HEK293 (cell line): Measurements from ENCODE around the gene AKNA.

ENCODE experiments used
- CTCF ChIA-PET: fragments of 350-600 bp; formaldehyde crosslinking; extraction: SDS; loops from one replicate; lab custom pipeline; 2021; ENCODE audit warnings: antibody characterized with exemption; lab: Yijun Ruan, JAX
- POLR2A ChIA-PET: fragments of 300-600 bp; formaldehyde crosslinking; extraction: SDS; loops from one replicate; lab custom pipeline; 2020; ENCODE audit warnings: antibody characterized with exemption, inconsistent platforms; lab: Yijun Ruan, JAX
- H3K27ac ChIP-seq: fragments of 200-500 bp; sonication (Bioruptor generic); 2 replicates; pipeline ENCODE4 v1.5.1; 2014; ENCODE audit warnings: low read depth, low read length, control low read depth, inconsistent platforms; ENCODE audit errors: extremely low read depth
- H3K36me3 ChIP-seq, 2 experiments: fragments of 200-500 bp in 1 of 2; sonication (Bioruptor generic) in 1 of 2; 1 replicate in 1 of 2; 2 replicates in 1 of 2; pipeline ENCODE4 v1.5.1; 2014 to 2017; ENCODE audit warnings: inconsistent platforms in 2 of 2, low read length in 2 of 2; ENCODE audit not compliant: control insufficient read depth in 2 of 2, insufficient read depth in 1 of 2
- H3K4me1 ChIP-seq: fragments of 200-500 bp; sonication (Bioruptor generic); 2 replicates; pipeline ENCODE4 v1.5.1; 2014; ENCODE audit warnings: mild to moderate bottlenecking, low read length, inconsistent platforms; ENCODE audit not compliant: control insufficient read depth, insufficient read depth
- H3K4me3 ChIP-seq: 2 replicates; pipeline ENCODE4 v1.5.1; 2011; ENCODE audit warnings: low read depth, mild to moderate bottlenecking, control low read depth, low read length, moderate library complexity
- H3K9me3 ChIP-seq: fragments of 200-500 bp; sonication (Bioruptor generic); 2 replicates; pipeline ENCODE4 v1.5.1; 2014; ENCODE audit warnings: low read depth, low read length, inconsistent platforms; ENCODE audit not compliant: control insufficient read depth, insufficient read depth
- MZF1 ChIP-seq: fragments of 450-650 bp; formaldehyde crosslinking; IDR thresholded peaks from 2 replicates; pipeline ENCODE4 v1.5.1; 2017; ENCODE audit warnings: missing biosample characterization, missing genetic modification characterization, borderline replicate concordance
- PRDM1 ChIP-seq: fragments of 450-650 bp; formaldehyde crosslinking; IDR thresholded peaks from 2 replicates; pipeline ENCODE4; 2016; ENCODE audit warnings: missing biosample characterization, missing genetic modification characterization
- REPIN1 ChIP-seq: fragments of 450-650 bp; formaldehyde crosslinking; IDR thresholded peaks from 2 replicates; pipeline ENCODE4 v1.5.1; 2017; ENCODE audit warnings: missing biosample characterization, missing genetic modification characterization, low read depth
- SCRT1 ChIP-seq: fragments of 450-650 bp; formaldehyde crosslinking; IDR thresholded peaks from 2 replicates; pipeline ENCODE4 v1.5.1; 2016; ENCODE audit warnings: missing biosample characterization, missing genetic modification characterization, borderline replicate concordance
- ZBTB21 ChIP-seq: fragments of 450-650 bp; formaldehyde crosslinking; IDR thresholded peaks from 2 replicates; pipeline ENCODE4 v1.5.1; 2017; ENCODE audit warnings: missing biosample characterization, missing genetic modification characterization
- ZBTB44 ChIP-seq: fragments of 450-650 bp; IDR thresholded peaks from 2 replicates; pipeline ENCODE4 v1.5.1; 2018; ENCODE audit warnings: missing biosample characterization, mild to moderate bottlenecking, missing genetic modification characterization
- ZFP41 ChIP-seq: fragments of 450-650 bp; formaldehyde crosslinking; IDR thresholded peaks from 2 replicates; pipeline ENCODE4 v1.5.1; 2016; ENCODE audit warnings: missing biosample characterization, missing genetic modification characterization, borderline replicate concordance
- ZNF146 ChIP-seq: fragments of 450-650 bp; formaldehyde crosslinking; IDR thresholded peaks from 2 replicates; pipeline ENCODE4 v1.5.1; 2016; ENCODE audit warnings: missing biosample characterization, missing genetic modification characterization
- ZNF175 ChIP-seq: fragments of 450-650 bp; formaldehyde crosslinking; IDR thresholded peaks from 2 replicates; pipeline ENCODE4 v1.5.1; 2016; ENCODE audit warnings: missing biosample characterization, missing genetic modification characterization
- ZNF274 ChIP-seq, 2 experiments: fragments of 200-500 bp in 1 of 2; fragments of 450-650 bp in 1 of 2; sonication (Bioruptor generic) in 1 of 2; formaldehyde crosslinking in 1 of 2; IDR thresholded peaks; 2 replicates each; pipeline versions ENCODE4 v1.5.1 to v1.6.1; 2014 to 2016; ENCODE audit warnings: borderline replicate concordance in 1 of 2, inconsistent platforms in 1 of 2, low read length in 1 of 2, missing biosample characterization in 1 of 2, missing genetic modification characterization in 1 of 2
- ZNF398 ChIP-seq: fragments of 450-650 bp; formaldehyde crosslinking; IDR thresholded peaks from 2 replicates; pipeline ENCODE4 v1.5.1; 2017; ENCODE audit warnings: missing biosample characterization, missing genetic modification characterization
- ZNF544 ChIP-seq: fragments of 450-650 bp; formaldehyde crosslinking; IDR thresholded peaks from 2 replicates; pipeline ENCODE4 v1.5.0; 2017; ENCODE audit warnings: missing biosample characterization, missing genetic modification characterization
- ZNF548 ChIP-seq: fragments of 450-650 bp; formaldehyde crosslinking; IDR thresholded peaks from 2 replicates; pipeline ENCODE4 v1.5.1; 2016; ENCODE audit warnings: missing biosample characterization, missing genetic modification characterization
- ZNF791 ChIP-seq: fragments of 450-650 bp; formaldehyde crosslinking; IDR thresholded peaks from 2 replicates; pipeline ENCODE4 v1.5.1; 2016; ENCODE audit warnings: missing biosample characterization, missing genetic modification characterization
- ZNF792 ChIP-seq: fragments of 450-650 bp; formaldehyde crosslinking; IDR thresholded peaks from 2 replicates; pipeline ENCODE4 v1.5.1; 2016; ENCODE audit warnings: missing biosample characterization, missing genetic modification characterization
- TF ChIP-seq, protein P1 (sequence below): fragments of 450-650 bp; formaldehyde crosslinking; IDR thresholded peaks from 2 replicates; pipeline ENCODE4 v1.5.1; 2017; ENCODE audit warnings: missing biosample characterization, missing genetic modification characterization
- TF ChIP-seq, protein P2 (sequence below): fragments of 450-650 bp; formaldehyde crosslinking; IDR thresholded peaks from 2 replicates; pipeline ENCODE4 v1.5.1; 2016; ENCODE audit warnings: missing biosample characterization, missing genetic modification characterization
- TF ChIP-seq, protein P3 (sequence below): fragments of 450-650 bp; formaldehyde crosslinking; IDR thresholded peaks from 2 replicates; pipeline ENCODE4 v1.5.1; 2017; ENCODE audit warnings: missing biosample characterization, missing genetic modification characterization
- TF ChIP-seq, protein P4 (sequence below): fragments of 450-650 bp; formaldehyde crosslinking; IDR thresholded peaks from 2 replicates; pipeline ENCODE4 v1.5.1; 2016; ENCODE audit warnings: missing biosample characterization, missing genetic modification characterization

AKNA gene

GRCh38 chr9:114366334-114367128, 21.3 kb downstream of the AKNA start:
- Histone ChIP-seq H3K4me3 (no peak overlapping the region), H3K36me3 (no peaks in the 10 kb centered on the region), H3K4me1 (no peaks in the 10 kb centered on the region), H3K27ac (no peak overlapping the region), H3K9me3 (no peaks in the 10 kb centered on the region)
- CTCF ChIA-PET, result interaction anchor here (1.0 kb wide), 5 partner anchors 10 to 287 kb away, joined by 3 to 8 read pairs (median 3); no protein-coding TSS in a partner anchor
- TF ChIP-seq, protein P1, sequence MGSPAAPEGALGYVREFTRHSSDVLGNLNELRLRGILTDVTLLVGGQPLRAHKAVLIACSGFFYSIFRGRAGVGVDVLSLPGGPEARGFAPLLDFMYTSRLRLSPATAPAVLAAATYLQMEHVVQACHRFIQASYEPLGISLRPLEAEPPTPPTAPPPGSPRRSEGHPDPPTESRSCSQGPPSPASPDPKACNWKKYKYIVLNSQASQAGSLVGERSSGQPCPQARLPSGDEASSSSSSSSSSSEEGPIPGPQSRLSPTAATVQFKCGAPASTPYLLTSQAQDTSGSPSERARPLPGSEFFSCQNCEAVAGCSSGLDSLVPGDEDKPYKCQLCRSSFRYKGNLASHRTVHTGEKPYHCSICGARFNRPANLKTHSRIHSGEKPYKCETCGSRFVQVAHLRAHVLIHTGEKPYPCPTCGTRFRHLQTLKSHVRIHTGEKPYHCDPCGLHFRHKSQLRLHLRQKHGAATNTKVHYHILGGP (tag by site-specific recombination), result no peak
- TF ChIP-seq, protein P2, sequence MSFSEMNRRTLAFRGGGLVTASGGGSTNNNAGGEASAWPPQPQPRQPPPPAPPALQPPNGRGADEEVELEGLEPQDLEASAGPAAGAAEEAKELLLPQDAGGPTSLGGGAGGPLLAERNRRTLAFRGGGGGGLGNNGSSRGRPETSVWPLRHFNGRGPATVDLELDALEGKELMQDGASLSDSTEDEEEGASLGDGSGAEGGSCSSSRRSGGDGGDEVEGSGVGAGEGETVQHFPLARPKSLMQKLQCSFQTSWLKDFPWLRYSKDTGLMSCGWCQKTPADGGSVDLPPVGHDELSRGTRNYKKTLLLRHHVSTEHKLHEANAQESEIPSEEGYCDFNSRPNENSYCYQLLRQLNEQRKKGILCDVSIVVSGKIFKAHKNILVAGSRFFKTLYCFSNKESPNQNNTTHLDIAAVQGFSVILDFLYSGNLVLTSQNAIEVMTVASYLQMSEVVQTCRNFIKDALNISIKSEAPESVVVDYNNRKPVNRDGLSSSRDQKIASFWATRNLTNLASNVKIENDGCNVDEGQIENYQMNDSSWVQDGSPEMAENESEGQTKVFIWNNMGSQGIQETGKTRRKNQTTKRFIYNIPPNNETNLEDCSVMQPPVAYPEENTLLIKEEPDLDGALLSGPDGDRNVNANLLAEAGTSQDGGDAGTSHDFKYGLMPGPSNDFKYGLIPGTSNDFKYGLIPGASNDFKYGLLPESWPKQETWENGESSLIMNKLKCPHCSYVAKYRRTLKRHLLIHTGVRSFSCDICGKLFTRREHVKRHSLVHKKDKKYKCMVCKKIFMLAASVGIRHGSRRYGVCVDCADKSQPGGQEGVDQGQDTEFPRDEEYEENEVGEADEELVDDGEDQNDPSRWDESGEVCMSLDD (tag by site-specific recombination), result no peak
- TF ChIP-seq ZNF792 (tag by site-specific recombination) (no peak), ZNF274 (IDR thresholded peaks at IDR 0.05; ENCODE audit: low read length) (no peak), ZNF274 (tag by site-specific recombination; IDR thresholded peaks at IDR 0.05; ENCODE audit: borderline replicate concordance) (no peak), ZNF791 (tag by site-specific recombination) (no peak), MZF1 (tag by site-specific recombination) (peak; percentile 34; the same call in 1 of the 2 replicates), SCRT1 (tag by site-specific recombination) (no peak), REPIN1 (tag by site-specific recombination) (no peak), PRDM1 (tag by site-specific recombination) (0 out of 2 replicates have a peak, but pooled peaks have one; percentile 29), ZNF398 (tag by site-specific recombination) (peak; percentile 60; the same call in 1 of the 2 replicates)
- TF ChIP-seq, protein P3, sequence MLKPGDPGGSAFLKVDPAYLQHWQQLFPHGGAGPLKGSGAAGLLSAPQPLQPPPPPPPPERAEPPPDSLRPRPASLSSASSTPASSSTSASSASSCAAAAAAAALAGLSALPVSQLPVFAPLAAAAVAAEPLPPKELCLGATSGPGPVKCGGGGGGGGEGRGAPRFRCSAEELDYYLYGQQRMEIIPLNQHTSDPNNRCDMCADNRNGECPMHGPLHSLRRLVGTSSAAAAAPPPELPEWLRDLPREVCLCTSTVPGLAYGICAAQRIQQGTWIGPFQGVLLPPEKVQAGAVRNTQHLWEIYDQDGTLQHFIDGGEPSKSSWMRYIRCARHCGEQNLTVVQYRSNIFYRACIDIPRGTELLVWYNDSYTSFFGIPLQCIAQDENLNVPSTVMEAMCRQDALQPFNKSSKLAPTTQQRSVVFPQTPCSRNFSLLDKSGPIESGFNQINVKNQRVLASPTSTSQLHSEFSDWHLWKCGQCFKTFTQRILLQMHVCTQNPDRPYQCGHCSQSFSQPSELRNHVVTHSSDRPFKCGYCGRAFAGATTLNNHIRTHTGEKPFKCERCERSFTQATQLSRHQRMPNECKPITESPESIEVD (tag by site-specific recombination), result peak; percentile 60
- TF ChIP-seq, all 188 proteins: peak for 4
- POLR2A ChIA-PET, result interaction anchor here (1.0 kb wide), 1 partner anchor 24 kb away, joined by 3 read pairs; no protein-coding TSS in a partner anchor

DNA sequence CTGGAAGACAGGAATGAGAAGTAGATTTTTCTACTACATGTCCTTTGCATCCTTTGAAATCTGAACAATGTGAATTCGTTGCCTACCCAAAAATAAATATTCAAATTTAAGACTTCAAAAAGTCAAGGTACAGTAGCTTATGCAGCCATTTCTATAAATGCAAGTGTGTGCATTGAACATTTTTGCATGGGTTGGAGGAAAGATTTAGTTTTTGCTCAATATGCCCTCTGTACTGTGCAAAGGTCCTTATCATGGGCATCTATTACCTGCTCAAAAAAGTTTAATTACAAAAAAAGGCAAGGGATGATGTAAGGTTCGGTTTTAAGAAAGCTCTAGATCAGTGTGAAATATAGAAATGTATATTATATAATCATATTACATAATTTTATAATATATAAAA, 22.6 kb downstream of the AKNA start:
- POLR2A ChIA-PET, result no interaction called here
- CTCF ChIA-PET, result interaction anchor here (1.0 to 1.5 kb wide), 4 partner anchors 12 to 57 kb away, joined by 3 to 8 read pairs (median 4); no protein-coding TSS in a partner anchor
- Histone ChIP-seq H3K4me3 (no peak overlapping the region), H3K9me3 (no peaks in the 10 kb centered on the region), H3K4me1 (no peaks in the 10 kb centered on the region), H3K27ac (no peak overlapping the region), H3K36me3 (no peaks in the 10 kb centered on the region)
- TF ChIP-seq ZNF544 (tag by site-specific recombination), result no peak
- TF ChIP-seq ZNF146 (tag by site-specific recombination), result no peak
- no peak for TF ChIP-seq ZNF548 (tag by site-specific recombination)
- TF ChIP-seq ZNF175 (tag by site-specific recombination), result no peak
- TF ChIP-seq ZBTB21 (tag by site-specific recombination), result no peak
- TF ChIP-seq, protein P4, sequence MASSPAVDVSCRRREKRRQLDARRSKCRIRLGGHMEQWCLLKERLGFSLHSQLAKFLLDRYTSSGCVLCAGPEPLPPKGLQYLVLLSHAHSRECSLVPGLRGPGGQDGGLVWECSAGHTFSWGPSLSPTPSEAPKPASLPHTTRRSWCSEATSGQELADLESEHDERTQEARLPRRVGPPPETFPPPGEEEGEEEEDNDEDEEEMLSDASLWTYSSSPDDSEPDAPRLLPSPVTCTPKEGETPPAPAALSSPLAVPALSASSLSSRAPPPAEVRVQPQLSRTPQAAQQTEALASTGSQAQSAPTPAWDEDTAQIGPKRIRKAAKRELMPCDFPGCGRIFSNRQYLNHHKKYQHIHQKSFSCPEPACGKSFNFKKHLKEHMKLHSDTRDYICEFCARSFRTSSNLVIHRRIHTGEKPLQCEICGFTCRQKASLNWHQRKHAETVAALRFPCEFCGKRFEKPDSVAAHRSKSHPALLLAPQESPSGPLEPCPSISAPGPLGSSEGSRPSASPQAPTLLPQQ (tag by site-specific recombination), result no peak
- no peak for TF ChIP-seq ZFP41 (tag by site-specific recombination)
- no peak for TF ChIP-seq ZBTB44 (tag by site-specific recombination)
